GM21619 (cell line): Measurements from ENCODE around the gene ZFHX2.

ENCODE experiments used
- ATAC-seq: cut with Tn5 transposase; IDR thresholded peaks from one replicate; pipeline ENCODE4 v1.9.1; 2021; ENCODE audit not compliant: unreplicated experiment

The ZFHX2 gene

DNA sequence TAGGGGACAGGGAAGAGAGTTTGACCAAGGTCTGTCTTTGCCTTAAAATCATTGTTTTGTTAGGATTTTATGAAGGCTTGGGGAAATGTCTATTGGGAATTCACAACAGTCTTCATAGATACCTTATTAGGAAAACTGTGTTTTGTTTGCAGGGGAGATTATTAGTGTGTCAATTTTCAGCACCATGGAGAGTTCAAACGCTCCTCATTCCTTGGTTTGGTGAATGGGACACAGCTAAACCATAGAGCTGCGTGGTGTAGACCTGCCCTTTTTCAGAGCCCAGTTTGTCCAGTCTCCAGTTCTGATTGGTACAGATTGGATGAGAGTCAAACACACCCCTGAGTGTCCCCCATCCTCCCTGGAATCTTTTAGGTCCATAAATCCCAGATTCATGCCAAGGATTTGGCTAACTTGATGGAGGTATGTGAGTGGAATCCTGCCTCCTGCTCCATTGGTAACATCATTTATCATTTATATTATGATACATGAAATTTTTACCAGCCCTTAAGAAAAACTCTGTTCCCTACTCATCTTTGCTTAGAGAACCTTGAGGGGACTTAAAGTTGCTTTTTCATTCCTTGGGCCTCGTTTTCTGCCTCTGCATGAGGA lies 70.1 kb downstream of the ZFHX2 start:
- ATAC-seq = no peak

DNA sequence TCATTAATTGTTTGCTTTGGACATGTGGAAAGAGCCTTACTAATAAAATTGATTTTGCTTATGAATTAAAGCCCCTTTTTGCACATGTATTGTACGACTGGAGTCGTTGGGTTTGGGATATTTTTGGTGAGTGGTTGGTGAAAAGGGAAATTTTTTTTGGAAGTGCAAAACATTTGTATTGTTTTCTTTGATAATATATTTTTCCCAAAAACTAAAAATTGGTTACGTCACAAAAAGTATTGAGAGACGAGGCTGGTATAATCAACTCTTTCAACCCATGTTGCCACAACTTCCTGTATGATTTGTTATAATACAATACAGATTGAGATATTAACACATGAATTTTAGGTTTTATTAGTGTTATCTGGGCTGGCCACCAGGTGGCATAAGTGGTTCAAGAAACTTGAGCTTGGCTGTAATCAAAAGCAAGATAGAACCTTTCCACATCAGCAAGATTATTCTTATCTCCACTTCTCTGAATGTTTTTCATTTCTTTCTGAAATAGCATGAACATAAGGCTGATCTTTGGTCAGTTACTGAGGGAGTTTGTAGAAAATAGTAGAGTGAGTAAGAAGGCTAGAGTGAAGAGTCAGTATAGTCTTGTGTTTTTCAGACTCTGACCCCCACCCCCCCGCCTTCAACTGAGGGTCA lies 73.3 kb downstream of the ZFHX2 start:
- ATAC-seq = no peak

DNA sequence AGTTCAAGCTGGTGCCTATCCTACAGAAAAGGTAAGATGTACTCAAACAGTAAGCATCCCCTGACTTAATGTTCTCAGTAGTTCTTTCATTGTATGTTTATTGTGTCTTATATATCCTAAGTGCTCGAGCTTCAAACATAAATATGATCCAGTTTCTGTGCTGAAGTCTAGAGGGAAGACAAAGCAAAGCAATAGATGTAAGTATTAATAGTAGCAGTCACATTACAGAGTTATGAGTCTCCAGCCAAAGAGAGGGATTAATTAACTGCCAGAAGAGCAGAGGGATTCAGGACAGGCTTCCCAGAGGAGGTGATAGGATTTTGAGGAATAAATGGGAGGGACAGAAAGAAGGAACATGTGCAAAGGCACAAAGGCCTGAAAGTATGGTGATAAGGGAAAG lies 80.6 kb downstream of the ZFHX2 start:
- ATAC-seq = no peak
